Ishikawa (cell line): ENCODE results near the gene GRAMD1B.

Experiments used
- CEBPB ChIP-seq: IDR thresholded peaks from 2 replicates; pipeline ENCODE4 v1.6.1; 2012
- EP300 ChIP-seq: IDR thresholded peaks from 2 replicates; pipeline ENCODE4 v1.6.1; 2012; ENCODE audit warnings: borderline replicate concordance
- FOXM1 ChIP-seq: IDR thresholded peaks from 2 replicates; pipeline ENCODE4 v1.6.1; 2012; ENCODE audit warnings: low read depth, borderline replicate concordance
- NFIC ChIP-seq: IDR thresholded peaks from 2 replicates; pipeline ENCODE4 v1.6.1; 2012
- RAD21 ChIP-seq: IDR thresholded peaks from 2 replicates; pipeline ENCODE4 v1.6.1; 2012; ENCODE audit warnings: low read depth
- TAF1 ChIP-seq: IDR thresholded peaks from 2 replicates; pipeline ENCODE4 v1.6.1; 2012; ENCODE audit warnings: low read depth, mild to moderate bottlenecking
- TEAD4 ChIP-seq: IDR thresholded peaks from 2 replicates; pipeline ENCODE4 v1.6.1; 2012
- YY1 ChIP-seq: IDR thresholded peaks from 2 replicates; pipeline ENCODE4 v1.6.1; 2012; ENCODE audit warnings: low read depth
- TF ChIP-seq, protein P1 (sequence below): IDR thresholded peaks from 2 replicates; pipeline ENCODE4 v1.6.1; 2012
- TF ChIP-seq, protein P2 (sequence below): IDR thresholded peaks from 2 replicates; pipeline ENCODE4 v1.6.1; 2012
- TF ChIP-seq, protein P3 (sequence below): IDR thresholded peaks from 2 replicates; pipeline ENCODE4 v1.6.1; 2012; ENCODE audit warnings: low read depth, mild to moderate bottlenecking

DNA sequence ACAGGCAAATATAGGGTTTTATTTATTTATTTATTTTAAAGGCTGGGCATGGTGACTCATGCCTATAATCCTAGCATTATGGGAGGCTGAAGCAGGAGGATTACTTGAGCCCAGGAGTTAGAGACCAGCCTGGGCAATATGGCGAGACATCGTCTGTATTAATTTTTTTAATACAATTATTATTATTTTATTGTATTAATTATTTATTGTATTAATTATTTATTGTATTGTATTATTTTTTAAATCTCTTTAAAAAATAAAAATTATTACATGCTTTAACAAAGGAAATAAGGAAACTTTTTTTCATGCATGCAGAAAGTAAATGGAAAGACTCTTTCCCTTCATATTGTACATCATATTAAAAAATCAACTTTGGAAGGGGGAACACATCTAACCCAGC is 220.8 kb downstream of the GRAMD1B start:
- no peak for TF ChIP-seq FOXM1
- TF ChIP-seq, protein P1, sequence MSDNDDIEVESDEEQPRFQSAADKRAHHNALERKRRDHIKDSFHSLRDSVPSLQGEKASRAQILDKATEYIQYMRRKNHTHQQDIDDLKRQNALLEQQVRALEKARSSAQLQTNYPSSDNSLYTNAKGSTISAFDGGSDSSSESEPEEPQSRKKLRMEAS = no peak
- TF ChIP-seq, protein P2, sequence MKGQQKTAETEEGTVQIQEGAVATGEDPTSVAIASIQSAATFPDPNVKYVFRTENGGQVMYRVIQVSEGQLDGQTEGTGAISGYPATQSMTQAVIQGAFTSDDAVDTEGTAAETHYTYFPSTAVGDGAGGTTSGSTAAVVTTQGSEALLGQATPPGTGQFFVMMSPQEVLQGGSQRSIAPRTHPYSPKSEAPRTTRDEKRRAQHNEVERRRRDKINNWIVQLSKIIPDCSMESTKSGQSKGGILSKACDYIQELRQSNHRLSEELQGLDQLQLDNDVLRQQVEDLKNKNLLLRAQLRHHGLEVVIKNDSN = no peak
- no peak for TF ChIP-seq RAD21
- TF ChIP-seq, protein P3, sequence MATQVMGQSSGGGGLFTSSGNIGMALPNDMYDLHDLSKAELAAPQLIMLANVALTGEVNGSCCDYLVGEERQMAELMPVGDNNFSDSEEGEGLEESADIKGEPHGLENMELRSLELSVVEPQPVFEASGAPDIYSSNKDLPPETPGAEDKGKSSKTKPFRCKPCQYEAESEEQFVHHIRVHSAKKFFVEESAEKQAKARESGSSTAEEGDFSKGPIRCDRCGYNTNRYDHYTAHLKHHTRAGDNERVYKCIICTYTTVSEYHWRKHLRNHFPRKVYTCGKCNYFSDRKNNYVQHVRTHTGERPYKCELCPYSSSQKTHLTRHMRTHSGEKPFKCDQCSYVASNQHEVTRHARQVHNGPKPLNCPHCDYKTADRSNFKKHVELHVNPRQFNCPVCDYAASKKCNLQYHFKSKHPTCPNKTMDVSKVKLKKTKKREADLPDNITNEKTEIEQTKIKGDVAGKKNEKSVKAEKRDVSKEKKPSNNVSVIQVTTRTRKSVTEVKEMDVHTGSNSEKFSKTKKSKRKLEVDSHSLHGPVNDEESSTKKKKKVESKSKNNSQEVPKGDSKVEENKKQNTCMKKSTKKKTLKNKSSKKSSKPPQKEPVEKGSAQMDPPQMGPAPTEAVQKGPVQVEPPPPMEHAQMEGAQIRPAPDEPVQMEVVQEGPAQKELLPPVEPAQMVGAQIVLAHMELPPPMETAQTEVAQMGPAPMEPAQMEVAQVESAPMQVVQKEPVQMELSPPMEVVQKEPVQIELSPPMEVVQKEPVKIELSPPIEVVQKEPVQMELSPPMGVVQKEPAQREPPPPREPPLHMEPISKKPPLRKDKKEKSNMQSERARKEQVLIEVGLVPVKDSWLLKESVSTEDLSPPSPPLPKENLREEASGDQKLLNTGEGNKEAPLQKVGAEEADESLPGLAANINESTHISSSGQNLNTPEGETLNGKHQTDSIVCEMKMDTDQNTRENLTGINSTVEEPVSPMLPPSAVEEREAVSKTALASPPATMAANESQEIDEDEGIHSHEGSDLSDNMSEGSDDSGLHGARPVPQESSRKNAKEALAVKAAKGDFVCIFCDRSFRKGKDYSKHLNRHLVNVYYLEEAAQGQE = no peak
- TF ChIP-seq TAF1 = no peak
- no peak for TF ChIP-seq YY1
- TF ChIP-seq CEBPB = no peak
- no peak for TF ChIP-seq EP300
- TF ChIP-seq TEAD4 = no peak
- TF ChIP-seq NFIC = no peak
